Right renal pelvis (tissue), 4 donors: ENCODE data around the gene PTGR3. TPM values are rescaled to one million over a fixed set of nuclear protein-coding genes. Genes with fewer than 3 reads are reported as not detected.

Experiments
- DNase-seq, 4 donors: peaks; one replicate each; pipeline ENCODE4 v3.0.0-alpha.2; 2013; ENCODE audit warnings: low read depth in 4 of 4, low spot score in 3 of 4, missing footprints in 1 of 4
- polyA plus RNA-seq, 4 donors: library from polyadenylated mRNA; unstranded; fragments of 120-200 nt; gene quantifications; one replicate each; pipeline ENCODE4 v1.2.1, GENCODE V29; 2013; ENCODE audit not compliant: insufficient read length in 4 of 4

The PTGR3 gene
- polyA plus RNA-seq, 4 donors: 43.5 to 44.9 (median 43.9) TPM

DNA sequence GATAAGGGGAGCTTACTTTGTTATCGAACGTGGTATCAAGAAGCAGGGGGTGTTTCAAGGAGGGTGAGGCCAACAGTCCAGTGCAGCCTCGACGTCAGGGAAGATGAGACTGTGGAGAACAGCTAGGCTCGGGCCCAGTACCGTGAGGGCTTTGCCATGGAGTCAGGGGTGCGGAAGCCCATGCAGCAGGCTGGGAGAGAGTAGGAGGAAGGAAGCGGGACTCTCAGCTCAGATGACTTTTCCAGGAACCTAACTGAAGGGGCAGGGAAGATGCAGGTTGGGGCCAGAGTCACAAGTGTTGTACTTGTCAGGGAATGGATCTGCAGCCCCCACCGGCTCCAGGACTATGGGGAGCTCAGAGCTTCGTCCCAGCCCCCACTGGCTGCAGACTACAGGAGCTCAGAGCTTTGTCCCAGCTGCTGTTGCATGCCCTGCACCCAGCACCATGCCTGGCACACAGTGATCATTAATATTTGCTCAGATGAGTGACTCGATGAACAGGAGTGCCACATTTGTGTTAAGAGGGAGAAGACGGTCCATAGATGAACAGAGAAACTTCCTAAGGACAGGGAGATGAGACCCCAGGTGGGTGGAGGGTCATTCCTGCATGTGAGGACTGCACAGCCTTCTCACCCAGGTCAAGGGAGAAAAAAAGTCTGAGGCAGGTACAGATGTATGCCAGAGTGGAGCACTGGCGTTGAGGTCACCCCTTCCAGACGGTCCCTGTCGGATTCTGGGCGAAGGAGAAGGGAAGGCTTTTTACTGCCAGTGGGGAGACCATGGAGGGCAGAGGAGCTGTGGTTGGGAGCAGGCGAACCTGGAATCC lies 36.4 kb downstream of the PTGR3 start:
- no peak for DNase-seq

GRCh38 chr18:75170916-75171315 lies 38.0 kb downstream of the PTGR3 start:
- DNase-seq: no peak

DNA sequence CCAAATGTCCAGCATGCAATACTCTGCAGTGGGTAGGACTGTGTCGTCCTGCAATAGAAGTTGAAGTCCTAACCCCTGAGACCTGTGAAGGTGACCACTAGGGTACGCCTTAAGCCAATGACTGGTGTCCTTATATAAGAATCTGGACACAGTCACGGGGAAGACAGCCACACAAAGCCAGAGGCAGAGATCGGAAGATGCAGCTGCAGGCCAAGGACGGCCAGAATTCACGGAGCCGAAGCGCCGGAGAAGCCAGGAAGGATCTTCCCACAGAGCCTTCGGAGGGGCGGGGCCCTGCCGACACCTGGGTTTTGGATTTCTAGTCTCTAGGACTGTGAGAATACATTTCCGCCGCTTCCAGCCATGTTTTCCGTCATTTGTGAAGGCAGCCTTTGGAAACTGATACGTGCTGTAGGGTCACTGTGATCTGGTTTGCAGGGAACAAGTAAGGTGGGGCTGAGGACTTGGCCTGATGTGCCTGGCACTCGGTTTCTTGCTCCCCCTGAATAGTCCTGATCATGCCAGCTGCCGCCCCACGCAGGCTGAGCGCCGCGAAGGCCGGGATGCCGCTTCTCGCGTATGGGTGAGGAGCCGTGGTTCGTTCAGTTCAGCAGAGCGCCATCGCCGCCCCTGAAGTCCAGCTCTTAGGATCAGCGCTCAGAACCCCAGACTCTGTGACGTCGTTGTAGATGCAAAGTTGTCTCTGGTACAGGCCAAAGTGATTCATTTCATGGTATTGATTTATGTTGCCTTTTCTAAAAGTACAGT lies 38.7 kb downstream of the PTGR3 start:
- DNase-seq: no peak

DNA sequence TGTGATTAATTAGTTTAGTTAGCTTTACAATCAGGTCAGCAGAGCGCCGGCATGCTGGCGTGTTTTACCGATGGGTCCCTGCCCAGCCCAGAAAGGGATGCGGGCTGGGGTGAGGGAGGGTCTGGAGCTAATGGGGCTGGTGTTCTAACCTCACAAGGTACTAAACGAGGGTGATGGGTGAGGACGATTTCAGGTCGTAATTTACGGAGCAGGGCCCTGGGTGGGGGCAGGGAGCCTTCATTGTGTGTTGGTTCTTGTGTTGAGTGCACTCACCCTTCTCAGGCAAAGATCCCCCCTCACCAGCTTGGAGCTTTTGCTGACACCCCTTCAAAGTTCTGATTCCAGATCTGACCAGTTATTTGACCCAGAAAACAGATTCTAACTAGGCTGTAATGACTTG lies 39.5 kb downstream of the PTGR3 start:
- DNase-seq: no peak

- DNase-seq: no peak
Measured at GRCh38 chr18:75168619-75169018, 40.3 kb downstream of the PTGR3 start.

DNA sequence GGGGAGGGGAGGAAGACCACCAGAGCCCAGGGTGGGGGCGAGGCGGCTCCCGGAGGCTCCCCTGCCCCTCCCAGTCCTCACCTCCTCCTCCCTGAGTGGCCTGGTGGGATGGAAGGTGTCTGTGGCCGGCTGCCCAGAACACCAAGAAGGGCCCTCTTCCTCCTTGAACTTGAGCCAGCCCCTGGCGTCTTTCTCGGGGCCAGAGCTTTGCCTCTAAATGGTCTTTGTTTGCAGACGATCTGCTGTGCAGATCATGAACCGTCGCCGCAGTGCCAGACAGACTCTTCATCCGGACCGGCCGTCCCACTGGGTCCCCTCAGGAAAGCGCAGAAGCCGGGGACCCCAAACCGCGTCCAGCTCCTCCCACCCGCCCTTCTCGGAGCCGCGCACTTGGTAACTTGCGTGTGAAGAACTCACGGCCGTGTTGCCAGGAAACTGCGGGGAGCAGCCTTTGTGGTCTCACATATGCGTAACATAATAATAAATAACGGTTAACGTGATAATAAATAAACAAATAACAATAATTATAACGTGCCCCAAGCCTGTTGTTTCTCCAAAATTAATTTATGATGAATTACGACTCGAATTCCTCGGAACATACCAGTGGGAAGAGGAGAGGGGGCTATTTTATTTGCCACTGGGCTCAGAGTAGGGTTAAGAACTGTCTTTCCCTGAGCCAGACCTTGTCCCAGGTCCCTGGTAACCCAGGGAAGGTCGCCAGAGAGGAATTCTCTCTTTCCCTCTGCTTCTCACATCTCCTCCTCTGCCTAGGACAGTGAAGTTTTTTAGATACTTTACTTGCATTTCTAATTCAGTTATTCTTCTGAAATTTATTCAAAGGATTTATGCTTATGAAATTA lies 41.0 kb downstream of the PTGR3 start:
- DNase-seq: no peak

GRCh38 chr18:75167137-75167536 lies 41.8 kb downstream of the PTGR3 start:
- DNase-seq: no peak

DNA sequence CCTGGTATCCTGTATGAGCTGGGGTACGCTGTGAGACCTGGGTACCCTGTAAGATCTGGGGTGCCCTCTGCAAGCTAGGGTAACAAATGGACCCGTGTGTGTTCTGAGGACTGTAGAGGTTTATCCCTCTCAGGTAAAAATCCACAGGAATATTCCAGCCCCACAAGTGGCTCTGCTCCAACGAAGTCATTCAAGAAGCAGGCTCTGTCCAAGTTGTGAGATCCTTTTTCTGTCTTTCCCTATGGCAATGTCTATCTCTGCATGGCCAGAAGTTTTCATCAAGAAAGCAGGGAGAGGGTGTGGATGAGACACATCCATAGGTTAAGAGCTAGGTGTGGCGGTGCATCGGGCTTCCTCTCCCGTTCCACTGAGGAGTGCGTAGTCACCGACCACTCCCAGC lies 43.0 kb downstream of the PTGR3 start:
- no peak for DNase-seq

GRCh38 chr18:75164479-75164878 lies 44.5 kb downstream of the PTGR3 start:
- no peak for DNase-seq

DNA sequence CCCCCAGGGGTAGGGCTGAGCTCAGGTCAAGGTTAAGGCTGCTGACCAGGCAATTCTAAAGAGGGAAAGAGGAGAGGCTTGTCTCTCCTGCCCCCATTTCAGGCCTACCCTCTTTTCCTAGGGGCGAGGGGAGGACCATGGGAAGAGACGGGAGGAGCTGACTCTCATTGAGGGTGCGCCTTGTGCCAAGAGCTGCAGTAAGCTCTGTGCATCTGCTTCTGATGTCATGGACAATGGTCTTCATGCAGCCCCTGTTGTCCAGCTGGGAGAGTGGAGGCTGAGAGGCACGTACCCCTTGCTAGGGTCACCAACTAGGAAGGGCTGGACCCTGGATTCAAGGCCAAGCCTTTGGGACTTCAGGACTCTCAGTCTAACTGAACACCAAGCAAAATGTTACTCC lies 45.2 kb downstream of the PTGR3 start:
- DNase-seq: no peak

DNA sequence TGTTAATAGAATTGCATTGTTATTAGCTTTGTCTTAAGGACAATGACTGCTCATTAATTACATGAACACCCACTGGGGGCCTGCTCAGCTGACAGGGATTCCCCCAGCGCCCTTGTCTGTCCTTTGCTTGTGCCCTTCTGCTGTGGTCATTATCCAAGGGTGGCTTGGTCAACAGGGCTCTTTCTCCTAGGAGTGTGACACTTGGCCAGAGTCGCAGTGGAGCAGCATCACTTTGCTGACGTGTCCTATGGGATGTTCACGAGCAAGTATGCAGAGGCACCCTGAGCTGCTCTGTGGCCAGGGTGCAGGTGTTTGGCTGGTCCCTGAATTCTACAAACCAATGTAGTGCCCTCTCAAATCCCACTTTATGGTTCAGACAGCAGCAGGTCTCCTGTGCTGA lies 46.0 kb downstream of the PTGR3 start:
- no peak for DNase-seq

GRCh38 chr18:75162467-75162866 lies 46.5 kb downstream of the PTGR3 start:
- no peak for DNase-seq

- no peak for DNase-seq
Measured at GRCh38 chr18:75161256-75162028, 47.5 kb downstream of the PTGR3 start.

DNA sequence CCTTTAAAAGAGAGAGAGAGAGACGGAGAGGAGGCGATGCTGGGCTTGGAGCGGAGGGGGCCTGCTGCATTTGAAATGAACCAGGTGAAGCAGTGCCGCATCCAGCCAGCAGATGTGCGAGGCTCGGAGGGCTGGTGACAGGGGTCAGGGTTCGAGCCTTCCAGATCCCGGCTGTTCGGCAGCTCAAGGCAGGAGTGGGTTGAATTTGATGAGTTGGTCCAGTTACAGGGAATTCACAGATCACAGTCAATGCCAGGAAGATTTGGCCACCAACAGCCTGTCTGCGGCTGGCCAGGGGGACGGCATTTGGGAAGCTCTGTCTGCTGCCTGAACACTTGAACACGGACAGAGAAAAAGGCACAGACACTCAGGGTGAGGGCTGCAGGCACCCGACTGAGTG lies 48.6 kb downstream of the PTGR3 start:
- no peak for DNase-seq

- DNase-seq: no peak
Measured at GRCh38 chr18:75159646-75160356, 49.1 kb downstream of the PTGR3 start.

GRCh38 chr18:75159238-75159518 lies 49.8 kb downstream of the PTGR3 start:
- no peak for DNase-seq
